GM18505 (cell line): ENCODE results near the gene CDPF1.
"Not testable (repeated sequence)": the region's sequence is repeated elsewhere in the genome, so short reads cannot be mapped to it uniquely, and the experiment has no call there.

Experiments used
- ATAC-seq: cut with Tn5 transposase; IDR thresholded peaks from one replicate; pipeline ENCODE4 v1.9.1; 2021; ENCODE audit not compliant: unreplicated experiment
- POLR2A ChIP-seq: IDR thresholded peaks from 4 replicates; pipeline ENCODE4 v1.6.1; 2011; ENCODE audit warnings: borderline replicate concordance; ENCODE audit not compliant: insufficient read depth, insufficient read length; ENCODE audit errors: extremely low read depth

The CDPF1 gene

GRCh38 chr22:46212195-46212594, 37.9 kb downstream of the CDPF1 start:
- no peak for ATAC-seq
- TF ChIP-seq POLR2A, result no peak

GRCh38 chr22:46209262-46209661, 40.8 kb downstream of the CDPF1 start:
- no peak for ATAC-seq
- TF ChIP-seq POLR2A, result no peak

GRCh38 chr22:46203601-46203980, 46.5 kb downstream of the CDPF1 start:
- TF ChIP-seq POLR2A, result no peak
- no peak for ATAC-seq

GRCh38 chr22:46202897-46203600, 47.0 kb downstream of the CDPF1 start:
- ATAC-seq, result no peak
- TF ChIP-seq POLR2A, result no peak

GRCh38 chr22:46201059-46201757, 48.9 kb downstream of the CDPF1 start:
- ATAC-seq, result no peak
- no peak for TF ChIP-seq POLR2A

- not testable (repeated sequence) for ATAC-seq
Measured at GRCh38 chr22:46198806-46199205, 51.3 kb downstream of the CDPF1 start.

GRCh38 chr22:46198274-46198673, 51.8 kb downstream of the CDPF1 start:
- no peak for ATAC-seq
- no peak for TF ChIP-seq POLR2A

- no peak for ATAC-seq
- no peak for TF ChIP-seq POLR2A
Measured at GRCh38 chr22:46196278-46196677, 53.8 kb downstream of the CDPF1 start.

- TF ChIP-seq POLR2A, result no peak
- ATAC-seq, result no peak
Measured at GRCh38 chr22:46195487-46196165, 54.5 kb downstream of the CDPF1 start.
